CD4-positive, alpha-beta T cell (primary cell): ENCODE results near the gene SEC62. TPM values are rescaled to one million over a fixed set of nuclear protein-coding genes. Genes with fewer than 3 reads are reported as not detected.

ENCODE experiments used
- ATAC-seq: fragments of 200-7000 bp; cut with Tn5 transposase; one replicate; pipeline ENCODE4 v1.10.0; 2022; ENCODE audit warnings: mild to moderate bottlenecking; ENCODE audit not compliant: poor library complexity
- CTCF ChIA-PET: fragments of 350-600 bp; sonication (Branson Sonifier 250); formaldehyde crosslinking; loops from one replicate; lab custom pipeline; 2021; ENCODE audit warnings: antibody characterized with exemption, inconsistent platforms; lab: Charles Lee
- POLR2A ChIA-PET: fragments of 350-600 bp; sonication (Branson Sonifier 250); formaldehyde crosslinking; loops from one replicate; lab custom pipeline; 2021; ENCODE audit warnings: antibody characterized with exemption, inconsistent platforms; lab: Charles Lee
- DNase-seq, 14 experiments: peaks; one replicate each; pipeline ENCODE4 v3.0.0-alpha.2; 2013 to 2020; ENCODE audit warnings: mixed read lengths in 2 of 14
- H3K27ac ChIP-seq, 2 donors: one replicate each; pipeline versions ENCODE4 v1.5.1 to v1.7.0; 2013; ENCODE audit warnings: low read length in 2 of 2, low read depth in 1 of 2, mild to moderate bottlenecking in 1 of 2
- H3K27me3 ChIP-seq, 2 experiments: 1 replicate in 1 of 2; 2 replicates in 1 of 2; pipeline versions ENCODE4 v1.6.1 to v1.7.0; 2013; ENCODE audit warnings: low read length in 2 of 2, control low read depth in 1 of 2, mild to moderate bottlenecking in 1 of 2, moderate library complexity in 1 of 2; ENCODE audit not compliant: insufficient read depth in 2 of 2, control insufficient read depth in 1 of 2
- H3K36me3 ChIP-seq: one replicate; pipeline ENCODE4 v1.6.1; 2013; ENCODE audit warnings: low read length, control low read depth; ENCODE audit not compliant: insufficient read depth
- H3K4me1 ChIP-seq: one replicate; pipeline ENCODE4 v1.6.1; 2013; ENCODE audit warnings: low read length, control low read depth; ENCODE audit not compliant: insufficient read depth
- H3K4me3 ChIP-seq: one replicate; pipeline ENCODE4 v1.5.1; 2013; ENCODE audit warnings: mild to moderate bottlenecking, low read length, moderate library complexity
- H3K9me3 ChIP-seq, 2 experiments: 1 replicate in 1 of 2; 2 replicates in 1 of 2; pipeline versions ENCODE4 v1.6.1 to v1.7.0; 2013; ENCODE audit warnings: low read length in 2 of 2, mild to moderate bottlenecking in 2 of 2, control low read depth in 1 of 2, moderate library complexity in 1 of 2; ENCODE audit not compliant: control insufficient read depth in 1 of 2, insufficient read depth in 1 of 2
- H3K27ac Mint-ChIP-seq: one replicate; pipeline ENCODE4 v1.8.0; 2020; ENCODE audit warnings: mixed read lengths
- H3K27me3 Mint-ChIP-seq: one replicate; pipeline ENCODE4 v1.8.0; 2021; ENCODE audit warnings: mixed read lengths
- H3K36me3 Mint-ChIP-seq: one replicate; pipeline ENCODE4 v1.8.0; 2021; ENCODE audit warnings: low read depth, mixed read lengths
- H3K4me1 Mint-ChIP-seq: one replicate; pipeline ENCODE4 v1.8.0; 2021; ENCODE audit warnings: low read depth, mixed read lengths
- H3K4me3 Mint-ChIP-seq: one replicate; pipeline ENCODE4 v1.8.0; 2020; ENCODE audit warnings: mild to moderate bottlenecking, mixed read lengths
- H3K9me3 Mint-ChIP-seq: one replicate; pipeline ENCODE4 v1.8.0; 2020; ENCODE audit warnings: mixed read lengths
- intact Hi-C, 2 experiments: fragments of 100-400 bp; cut with DNase I in 1 of 2; cut with micrococcal nuclease in 1 of 2; formaldehyde crosslinking; loops; one replicate each; pipeline versions ENCODE4 v1.15.1 to v1.9.0; 2023 to 2025; cut with DNase I, micrococcal nuclease
- total RNA-seq, 174 experiments: library from RNA in 2 of 174; stranded (reverse) in 2 of 174; gene quantifications; one replicate each; pipeline ENCODE4 v1.2.3 and lab custom pipeline; 2021 to 2026
- TF ChIP-seq, protein P1 (sequence below): fragments of 200-600 bp; IDR thresholded peaks from one replicate; pipeline ENCODE4 v1.8.0; 2022; ENCODE audit warnings: antibody characterized with exemption, mild to moderate bottlenecking

SEC62 gene
- total RNA-seq, 2 experiments from 2014 or later, result 113 to 117 TPM

DNA sequence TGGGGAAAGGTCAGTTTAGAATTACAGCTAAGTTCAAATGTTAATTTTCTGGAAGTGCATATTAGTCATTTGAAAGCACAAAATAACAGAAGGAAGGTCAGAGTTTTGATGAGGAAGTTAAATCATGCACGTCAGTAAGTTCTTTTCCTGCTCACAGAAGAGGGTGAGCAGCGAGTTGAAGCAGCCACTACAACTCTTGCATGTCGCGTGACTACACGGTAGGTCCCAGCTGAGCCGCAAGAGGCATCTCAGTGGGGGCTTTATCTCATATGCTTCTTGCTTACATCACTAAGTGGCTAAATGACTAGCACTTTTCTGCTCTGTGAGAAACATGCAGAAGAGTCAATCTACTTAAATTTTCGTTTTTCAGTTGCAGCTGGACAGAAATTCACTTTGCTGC, 21.3 kb upstream of the SEC62 start:
- Histone ChIP-seq H3K4me1 (peaks cover 3% of the 10 kb centered on the region), H3K27me3 (peaks cover 0 to 4% of the 10 kb centered on the region in 2 experiments), H3K4me3 (no peak overlapping the region), H3K36me3 (no peaks in the 10 kb centered on the region), H3K9me3 (no peaks in the 10 kb centered on the region), H3K27ac (no peak overlapping the region)
- intact Hi-C loops, result no loop called here
- Mint-ChIP-seq H3K4me1 (peaks cover 17% of the 10 kb centered on the region), H3K4me3 (no peak overlapping the region), H3K9me3 (no peaks in the 10 kb centered on the region), H3K27me3 (peaks cover 9% of the 10 kb centered on the region), H3K36me3 (no peaks in the 10 kb centered on the region), H3K27ac (no peak overlapping the region)
- ATAC-seq (peak; percentile 92), DNase-seq (peak in 8 of 14 experiments; percentile 6 to 77 (median 16))
- ChIA-PET POLR2A (interaction anchor here (1.0 kb wide), 1 partner anchor 22 kb away, joined by 3 read pairs; the partner anchor contains the start of gene SEC62), CTCF (no interaction called here)
- TF ChIP-seq, protein P1, sequence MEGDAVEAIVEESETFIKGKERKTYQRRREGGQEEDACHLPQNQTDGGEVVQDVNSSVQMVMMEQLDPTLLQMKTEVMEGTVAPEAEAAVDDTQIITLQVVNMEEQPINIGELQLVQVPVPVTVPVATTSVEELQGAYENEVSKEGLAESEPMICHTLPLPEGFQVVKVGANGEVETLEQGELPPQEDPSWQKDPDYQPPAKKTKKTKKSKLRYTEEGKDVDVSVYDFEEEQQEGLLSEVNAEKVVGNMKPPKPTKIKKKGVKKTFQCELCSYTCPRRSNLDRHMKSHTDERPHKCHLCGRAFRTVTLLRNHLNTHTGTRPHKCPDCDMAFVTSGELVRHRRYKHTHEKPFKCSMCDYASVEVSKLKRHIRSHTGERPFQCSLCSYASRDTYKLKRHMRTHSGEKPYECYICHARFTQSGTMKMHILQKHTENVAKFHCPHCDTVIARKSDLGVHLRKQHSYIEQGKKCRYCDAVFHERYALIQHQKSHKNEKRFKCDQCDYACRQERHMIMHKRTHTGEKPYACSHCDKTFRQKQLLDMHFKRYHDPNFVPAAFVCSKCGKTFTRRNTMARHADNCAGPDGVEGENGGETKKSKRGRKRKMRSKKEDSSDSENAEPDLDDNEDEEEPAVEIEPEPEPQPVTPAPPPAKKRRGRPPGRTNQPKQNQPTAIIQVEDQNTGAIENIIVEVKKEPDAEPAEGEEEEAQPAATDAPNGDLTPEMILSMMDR, result no peak

DNA sequence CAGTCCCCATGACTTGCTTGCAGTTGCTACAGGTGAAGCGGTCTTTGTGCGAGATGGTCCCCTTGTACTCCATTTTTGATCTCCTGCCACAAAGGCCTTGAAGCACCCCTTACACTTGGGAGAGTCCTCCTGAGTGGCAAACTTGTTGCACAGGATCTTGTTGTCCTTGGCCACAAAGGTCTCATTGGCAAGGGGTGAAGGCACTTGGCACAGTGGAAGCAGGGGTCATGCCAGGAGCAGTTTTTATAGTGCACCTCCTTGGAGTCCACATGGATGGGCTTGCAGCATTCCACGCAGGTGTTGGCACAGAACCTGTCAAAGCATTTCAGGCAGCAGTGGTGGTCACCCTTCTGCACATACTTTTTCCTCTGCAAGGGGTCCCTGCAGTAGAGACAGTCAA, 20.3 kb upstream of the SEC62 start:
- Histone ChIP-seq H3K27ac (no peak overlapping the region), H3K9me3 (no peaks in the 10 kb centered on the region), H3K4me1 (peaks cover 3% of the 10 kb centered on the region), H3K4me3 (no peak overlapping the region), H3K36me3 (no peaks in the 10 kb centered on the region), H3K27me3 (peaks cover 0 to 4% of the 10 kb centered on the region in 2 experiments)
- peaks cover 8% of the 10 kb centered on the region for H3K4me1 Mint-ChIP-seq
- no peak overlapping the region for H3K27ac Mint-ChIP-seq
- H3K9me3 Mint-ChIP-seq, result no peaks in the 10 kb centered on the region
- no peaks in the 10 kb centered on the region for H3K36me3 Mint-ChIP-seq
- intact Hi-C loops, result no loop called here
- DNase-seq (no peak), ATAC-seq (no peak)
- TF ChIP-seq, protein P1, result no peak
- H3K4me3 Mint-ChIP-seq, result no peak overlapping the region
- POLR2A ChIA-PET, result no interaction called here
- CTCF ChIA-PET, result no interaction called here
- peaks cover 5% of the 10 kb centered on the region for H3K27me3 Mint-ChIP-seq

DNA sequence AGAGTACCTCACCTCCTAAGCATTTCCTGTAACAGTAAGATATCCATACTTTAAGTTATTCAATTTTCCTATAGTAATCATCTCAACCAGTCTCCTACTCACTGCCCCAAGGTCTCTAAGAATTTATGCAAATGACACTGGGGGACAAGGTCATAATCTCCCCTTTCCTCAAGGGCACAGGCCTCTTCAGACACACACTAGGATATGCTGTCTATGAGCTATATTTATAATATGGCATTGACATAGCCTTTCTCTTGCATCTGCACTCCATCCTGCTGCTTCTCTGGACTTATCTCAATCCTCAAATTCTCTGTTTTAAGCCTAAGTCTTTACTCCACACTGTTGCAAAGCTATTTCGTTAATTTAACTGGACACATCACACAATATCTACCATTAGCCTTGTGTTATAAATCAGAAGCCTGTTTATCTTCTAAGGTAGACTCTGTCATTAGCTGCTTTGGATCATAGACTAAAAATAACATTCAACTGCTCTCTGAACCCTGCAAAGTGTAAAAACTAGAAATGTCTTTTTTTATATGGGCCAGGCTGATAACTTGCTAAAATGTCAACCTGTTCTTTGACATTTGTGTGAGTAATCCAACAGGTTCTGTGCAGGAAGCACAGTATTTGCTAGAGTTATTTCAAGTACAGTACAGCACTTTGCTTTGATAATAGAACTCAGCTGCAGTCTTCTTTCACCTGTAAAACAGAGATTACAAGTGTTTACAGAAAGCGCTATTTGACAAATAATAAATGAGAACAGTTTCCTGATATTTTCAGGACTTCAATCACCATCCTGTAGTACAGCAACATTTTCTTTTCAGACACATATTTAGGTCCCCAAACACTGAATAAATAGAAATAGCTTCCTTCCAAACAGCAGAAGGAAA, 17.8 kb upstream of the SEC62 start:
- Mint-ChIP-seq H3K9me3 (no peaks in the 10 kb centered on the region), H3K27ac (no peak overlapping the region), H3K4me1 (peaks cover 8% of the 10 kb centered on the region), H3K36me3 (no peaks in the 10 kb centered on the region), H3K27me3 (peaks cover 4% of the 10 kb centered on the region), H3K4me3 (no peak overlapping the region)
- DNase-seq (no peak), ATAC-seq (no peak)
- CTCF ChIA-PET, result no interaction called here
- POLR2A ChIA-PET, result interaction anchor here (0.6 kb wide), 1 partner anchor 8 kb away, joined by 5 read pairs; no protein-coding TSS in a partner anchor
- intact Hi-C loops, result no loop called here
- Histone ChIP-seq H3K27ac (no peak overlapping the region), H3K27me3 (no peaks in the 10 kb centered on the region), H3K36me3 (no peaks in the 10 kb centered on the region), H3K9me3 (no peaks in the 10 kb centered on the region), H3K4me1 (peaks cover 3% of the 10 kb centered on the region), H3K4me3 (no peak overlapping the region)
- TF ChIP-seq, protein P1, result no peak
